GM12892 (cell line): Measurements from ENCODE around the gene ARID1B.

Source experiments
- DNase-seq: peaks from one replicate; pipeline ENCODE4 v3.0.0; 2011; ENCODE audit not compliant: insufficient read length
- FAIRE-seq: peaks from 2 replicates; lab custom pipeline; 2011; peaks lifted over from hg19 to GRCh38; lab: Jason Lieb, UNC
- POLR2A ChIP-seq: IDR thresholded peaks from 2 replicates; pipeline ENCODE4 v1.6.1; 2011; ENCODE audit warnings: low read depth, low read length, control low read depth
- POLR2AphosphoS5 ChIP-seq: IDR thresholded peaks from 2 replicates; pipeline ENCODE4 v1.6.1; 2011; ENCODE audit warnings: low read depth, low read length, control low read depth
- TAF1 ChIP-seq: IDR thresholded peaks from 2 replicates; pipeline ENCODE4 v1.6.1; 2011; ENCODE audit warnings: low read depth, mild to moderate bottlenecking, control low read depth, low read length, borderline replicate concordance

Gene ARID1B

GRCh38 chr6:156909212-156910010, 132.2 kb downstream of the ARID1B start:
- FAIRE-seq: no peak
- no peak for TF ChIP-seq POLR2AphosphoS5
- no peak for TF ChIP-seq POLR2A
- no peak for TF ChIP-seq TAF1
- no peak for DNase-seq

GRCh38 chr6:156910011-156910334, 132.8 kb downstream of the ARID1B start:
- TF ChIP-seq POLR2AphosphoS5: no peak
- TF ChIP-seq TAF1: no peak
- no peak for TF ChIP-seq POLR2A
- FAIRE-seq (no peak), DNase-seq (no peak)

- FAIRE-seq: peak; percentile 63
These were observed 133.8 kb downstream of the ARID1B start for GRCh38 chr6:156910938-156911337.

GRCh38 chr6:156911581-156911980, 134.4 kb downstream of the ARID1B start:
- FAIRE-seq (no peak), DNase-seq (no peak)
- TF ChIP-seq TAF1: no peak
- no peak for TF ChIP-seq POLR2A
- TF ChIP-seq POLR2AphosphoS5: no peak

More at GRCh38 chr6:156910938-156911337, 133.8 kb downstream of the ARID1B start:
- no peak for DNase-seq
- TF ChIP-seq TAF1 (no peak), POLR2AphosphoS5 (no peak), POLR2A (no peak)

- FAIRE-seq (peak; percentile 61), DNase-seq (no peak)
- TF ChIP-seq POLR2AphosphoS5 (no peak), POLR2A (no peak), TAF1 (no peak)
These were observed 135.3 kb downstream of the ARID1B start for GRCh38 chr6:156912431-156912830.

- TF ChIP-seq TAF1 (no peak), POLR2A (no peak), POLR2AphosphoS5 (no peak)
- FAIRE-seq (peak; percentile 14), DNase-seq (no peak)
These were observed 137.0 kb downstream of the ARID1B start for GRCh38 chr6:156914181-156914580.

- DNase-seq (peak; percentile 19), FAIRE-seq (peak; percentile 9)
- no peak for TF ChIP-seq POLR2A
These were observed 139.1 kb downstream of the ARID1B start for GRCh38 chr6:156916130-156916801.

GRCh38 chr6:156917213-156917612, 140.0 kb downstream of the ARID1B start:
- FAIRE-seq (peak; percentile 84), DNase-seq (peak; percentile 29)
- TF ChIP-seq POLR2AphosphoS5 (no peak), POLR2A (no peak), TAF1 (no peak)

- FAIRE-seq (no peak), DNase-seq (no peak)
- TF ChIP-seq TAF1: no peak
- TF ChIP-seq POLR2AphosphoS5: no peak
- no peak for TF ChIP-seq POLR2A
These were observed 141.5 kb downstream of the ARID1B start for GRCh38 chr6:156918647-156919046.

GRCh38 chr6:156919370-156919769, 142.2 kb downstream of the ARID1B start:
- DNase-seq (no peak), FAIRE-seq (peak; percentile 87)
- TF ChIP-seq TAF1: no peak
- TF ChIP-seq POLR2AphosphoS5: no peak
- no peak for TF ChIP-seq POLR2A

- TF ChIP-seq POLR2AphosphoS5 (no peak), TAF1 (no peak), POLR2A (no peak)
- DNase-seq (no peak), FAIRE-seq (no peak)
These were observed 142.7 kb downstream of the ARID1B start for GRCh38 chr6:156919814-156920369.
